GM23338 (cell line): ENCODE data around the gene FHAD1. TPM values are rescaled to one million over a fixed set of nuclear protein-coding genes. Genes with fewer than 3 reads are reported as not detected.

Experiments
- ATAC-seq: fragments of 200-7000 bp; cut with Tn5 transposase; 3 replicates; pipeline ENCODE4 v1.9.1; 2020
- DNase-seq: peaks from one replicate; pipeline ENCODE4 v3.0.0-alpha.2; 2015; ENCODE audit warnings: low spot score
- H2AFZ ChIP-seq: fragments of 200-600 bp; sonication (generic); 2 replicates; pipeline ENCODE4 v1.8.0; 2016; ENCODE audit warnings: antibody characterized with exemption, mild to moderate bottlenecking, moderate library complexity
- H3F3A ChIP-seq: fragments of 200-600 bp; sonication (generic); replicated peaks from 2 replicates; pipeline ENCODE4 v1.8.0; 2017; ENCODE audit warnings: antibody characterized with exemption, mixed run types, low read depth
- H3K27ac ChIP-seq: fragments of 200-600 bp; sonication (generic); 2 replicates; pipeline ENCODE4 v1.6.1; 2016; ENCODE audit warnings: low read depth
- H3K27me3 ChIP-seq: fragments of 200-600 bp; sonication (generic); 2 replicates; pipeline ENCODE4 v1.8.0; 2016; ENCODE audit warnings: mild to moderate bottlenecking, mixed run types, moderate library complexity; ENCODE audit not compliant: insufficient read depth
- H3K36me3 ChIP-seq: fragments of 200-600 bp; sonication (generic); 2 replicates; pipeline ENCODE4 v1.8.0; 2016; ENCODE audit warnings: mild to moderate bottlenecking; ENCODE audit not compliant: insufficient read depth
- H3K4me1 ChIP-seq: fragments of 200-600 bp; sonication (generic); 2 replicates; pipeline ENCODE4 v1.8.0; 2016; ENCODE audit warnings: mild to moderate bottlenecking, moderate library complexity; ENCODE audit not compliant: insufficient read depth
- H3K4me2 ChIP-seq: fragments of 200-600 bp; sonication (generic); 2 replicates; pipeline ENCODE4 v1.7.1; 2017; ENCODE audit warnings: mixed run types
- H3K4me3 ChIP-seq: fragments of 200-600 bp; sonication (generic); 2 replicates; pipeline ENCODE4 v1.6.1; 2016; ENCODE audit warnings: mixed run types
- H3K79me2 ChIP-seq: fragments of 200-600 bp; sonication (generic); replicated peaks from 2 replicates; pipeline ENCODE4 v1.8.0; 2017; ENCODE audit warnings: mild to moderate bottlenecking; ENCODE audit not compliant: insufficient read depth
- H3K9me2 ChIP-seq: fragments of 200-600 bp; sonication (generic); 2 replicates; pipeline ENCODE4 v1.8.0; 2017; ENCODE audit not compliant: insufficient read depth
- H4K20me1 ChIP-seq: fragments of 200-600 bp; sonication (generic); replicated peaks from 2 replicates; pipeline ENCODE4 v1.8.0; 2017; ENCODE audit warnings: mild to moderate bottlenecking; ENCODE audit not compliant: insufficient read depth
- H3K27ac Mint-ChIP-seq: 2 replicates; pipeline ENCODE4 v1.8.0; 2020; ENCODE audit warnings: inconsistent platforms, mild to moderate bottlenecking, moderate library complexity, mixed read lengths
- H3K27me3 Mint-ChIP-seq: 3 replicates; pipeline ENCODE4 v1.8.0; 2022; ENCODE audit warnings: low read depth, mild to moderate bottlenecking, moderate library complexity, mixed read lengths, inconsistent platforms; ENCODE audit not compliant: insufficient read depth, poor library complexity
- H3K36me3 Mint-ChIP-seq: 3 replicates; pipeline ENCODE4 v1.8.0; 2021; ENCODE audit warnings: low read depth, mild to moderate bottlenecking, inconsistent platforms, moderate library complexity, mixed read lengths
- H3K4me1 Mint-ChIP-seq: 3 replicates; pipeline ENCODE4 v1.8.0; 2020; ENCODE audit warnings: mild to moderate bottlenecking, inconsistent platforms, mixed read lengths
- H3K4me3 Mint-ChIP-seq: 3 replicates; pipeline ENCODE4 v1.8.0; 2021; ENCODE audit warnings: moderate library complexity, mild to moderate bottlenecking, inconsistent platforms, mixed read lengths
- H3K9me3 Mint-ChIP-seq: 3 replicates; pipeline ENCODE4 v1.8.0; 2020; ENCODE audit warnings: moderate library complexity, mild to moderate bottlenecking, inconsistent platforms, mixed read lengths
- CREB1 ChIP-seq: fragments of 250-450 bp; sonication (Bioruptor Pico); IDR thresholded peaks from 2 replicates; pipeline ENCODE4 v1.5.0; 2020; ENCODE audit warnings: low read depth, mild to moderate bottlenecking, moderate library complexity
- CTCF ChIP-seq, 2 experiments: fragments of 200-600 bp in 1 of 2; sonication (generic) in 1 of 2; conservative IDR thresholded peaks; 2 replicates each; pipeline versions ENCODE4 v1.5.1 to v1.6.1; 2016 to 2017; ENCODE audit warnings: antibody characterized with exemption in 2 of 2, low read depth in 2 of 2, mild to moderate bottlenecking in 2 of 2, moderate library complexity in 1 of 2
- EZH2phosphoT487 ChIP-seq: fragments of 200-600 bp; sonication (generic); IDR thresholded peaks from one replicate; pipeline ENCODE4 v1.8.1; 2018; ENCODE audit warnings: antibody characterized with exemption; ENCODE audit not compliant: unreplicated experiment
- JUNB ChIP-seq: IDR thresholded peaks from one replicate; pipeline ENCODE4 v1.6.1; 2016; ENCODE audit warnings: antibody characterized with exemption; ENCODE audit not compliant: unreplicated experiment
- NANOG ChIP-seq: IDR thresholded peaks from 2 replicates; pipeline ENCODE4 v1.6.1; 2016; ENCODE audit warnings: antibody characterized with exemption, borderline replicate concordance
- POLR2AphosphoS5 ChIP-seq: IDR thresholded peaks from 2 replicates; pipeline ENCODE4 v1.6.1; 2016; ENCODE audit warnings: antibody characterized with exemption, low read depth
- REST ChIP-seq: IDR thresholded peaks from one replicate; pipeline ENCODE4 v1.6.1; 2018; ENCODE audit warnings: antibody characterized with exemption; ENCODE audit not compliant: unreplicated experiment
- STAT1 ChIP-seq: IDR thresholded peaks from one replicate; pipeline ENCODE4 v1.6.1; 2016; ENCODE audit warnings: antibody characterized with exemption; ENCODE audit not compliant: unreplicated experiment
- ZNF331 ChIP-seq: fragments of 250-450 bp; sonication (Bioruptor Pico); IDR thresholded peaks from 2 replicates; pipeline ENCODE4 v1.5.0; 2020; ENCODE audit warnings: low read depth, mild to moderate bottlenecking, moderate library complexity
- ZNF462 ChIP-seq: fragments of 250-450 bp; sonication (Bioruptor Pico); IDR thresholded peaks from 2 replicates; pipeline ENCODE4 v1.5.0; 2020; ENCODE audit warnings: mild to moderate bottlenecking, moderate library complexity
- polyA plus RNA-seq: library from polyadenylated mRNA; unstranded; fragments of >200 nt; fragmentation: Nextera tagmentation; extraction: Ambion mirVana; gene quantifications from 2 replicates; pipeline ENCODE4 v1.2.1, GENCODE V29; 2016
- total RNA-seq: library from RNA; depleted of rRNA; stranded (reverse); fragments of >200 nt; shearing (Covaris generic); gene quantifications from 2 replicates; pipeline ENCODE4 v1.2.3, GENCODE V29; 2014

FHAD1 gene
- total and polyA plus RNA-seq, 2 experiments from 2014 or later: 1.8 to 3.3 TPM

GRCh38 chr1:15229707-15230131 is 17.3 kb upstream of the FHAD1 start (continued):
- no peak for TF ChIP-seq REST

GRCh38 chr1:15231714-15232201 is 15.3 kb upstream of the FHAD1 start:
- ATAC-seq (no peak), DNase-seq (no peak)
- Histone ChIP-seq H3K4me3 (no peak overlapping the region), H3K36me3 (no peaks in the 10 kb centered on the region), H3F3A (no peaks in the 10 kb centered on the region), H3K9me2 (no peaks in the 10 kb centered on the region), H3K4me2 (no peak overlapping the region), H2AFZ (no peak overlapping the region), H3K27ac (no peak overlapping the region), H3K27me3 (no peaks in the 10 kb centered on the region), H4K20me1 (no peaks in the 10 kb centered on the region), H3K4me1 (peaks cover 9% of the 10 kb centered on the region; the same call in 1 of the 2 replicates), H3K79me2 (no peaks in the 10 kb centered on the region)
- Mint-ChIP-seq H3K27ac (no peak overlapping the region), H3K27me3 (peaks cover 5% of the 10 kb centered on the region), H3K9me3 (no peaks in the 10 kb centered on the region), H3K36me3 (no peaks in the 10 kb centered on the region), H3K4me3 (no peak overlapping the region), H3K4me1 (peaks cover 9% of the 10 kb centered on the region)
- TF ChIP-seq JUNB: no peak
- TF ChIP-seq CTCF (conservative IDR thresholded peaks at IDR 0.05; ENCODE audit: low read depth in 2 of 2): no peak
- TF ChIP-seq CREB1: no peak
- TF ChIP-seq NANOG: no peak
- TF ChIP-seq STAT1: no peak
- TF ChIP-seq REST: no peak
- TF ChIP-seq ZNF462 (CRISPR knock-in tag): no peak
- no peak for TF ChIP-seq EZH2phosphoT487
- TF ChIP-seq ZNF331 (CRISPR knock-in tag): no peak
- no peak for TF ChIP-seq POLR2AphosphoS5
